Lung (tissue), 12 donors: Measurements from ENCODE around the gene SOAT2. TPM values are rescaled to one million over a fixed set of nuclear protein-coding genes. Genes with fewer than 3 reads are reported as not detected.

Experiments used
- ATAC-seq: fragments of 200-7000 bp; cut with Tn5 transposase; one replicate; pipeline ENCODE4 v1.9.1; 2020; ENCODE audit warnings: moderate number of reproducible peaks; ENCODE audit not compliant: insufficient read depth, low FRiP score
- DNase-seq, 3 donors: peaks; one replicate each; pipeline ENCODE4 v3.0.0-alpha.2; 2013 to 2017
- H3K27ac ChIP-seq, 2 donors: one replicate each; pipeline ENCODE4 v1.5.1; 2013; ENCODE audit warnings: mild to moderate bottlenecking in 2 of 2, moderate library complexity in 2 of 2, control low read depth in 1 of 2, inconsistent platforms in 1 of 2, low read depth in 1 of 2, low read length in 1 of 2
- H3K27me3 ChIP-seq, 3 donors: one replicate each; pipeline ENCODE4 v1.5.1; 2013; ENCODE audit warnings: low read length in 2 of 3; ENCODE audit not compliant: control insufficient read depth in 3 of 3, insufficient read depth in 3 of 3
- H3K36me3 ChIP-seq, 4 donors: one replicate each; pipeline ENCODE4 v1.5.1; 2013; ENCODE audit warnings: low read length in 4 of 4, mild to moderate bottlenecking in 1 of 4, moderate library complexity in 1 of 4; ENCODE audit not compliant: control insufficient read depth in 4 of 4, insufficient read depth in 4 of 4
- H3K4me1 ChIP-seq, 5 donors: one replicate each; pipeline ENCODE4 v1.5.1; 2013; ENCODE audit warnings: low read length in 5 of 5, mild to moderate bottlenecking in 2 of 5, moderate library complexity in 1 of 5; ENCODE audit not compliant: control insufficient read depth in 5 of 5, insufficient read depth in 5 of 5
- H3K4me3 ChIP-seq: one replicate; pipeline ENCODE4 v1.5.1; 2013; ENCODE audit warnings: mild to moderate bottlenecking, control low read depth, moderate library complexity
- H3K9ac ChIP-seq, 2 donors: one replicate each; pipeline ENCODE4 v1.5.1; 2013; ENCODE audit warnings: low read length in 2 of 2, control low read depth in 1 of 2; ENCODE audit not compliant: insufficient read depth in 1 of 2
- H3K9me3 ChIP-seq, 4 donors: one replicate each; pipeline ENCODE4 v1.5.1; 2013; ENCODE audit warnings: low read length in 3 of 4, mild to moderate bottlenecking in 1 of 4, moderate library complexity in 1 of 4; ENCODE audit not compliant: control insufficient read depth in 4 of 4, insufficient read depth in 3 of 4
- WGBS, 2 donors: extraction: QIAGEN DNeasy Blood & Tissue Kit; methylation state at CpG; one replicate each; pipeline ENCODE4 v1.1.7; 2013; 5-methylcytosine and 5-hydroxymethylcytosine counted together
- polyA plus RNA-seq, 2 donors: library from polyadenylated mRNA; stranded (reverse); fragments of 200-250 nt; gene quantifications; one replicate each; pipeline ENCODE4 v1.2.1, GENCODE V29; 2013
- total RNA-seq, 2 donors: library from RNA; depleted of rRNA in 1 of 2; stranded (reverse); fragments of >200 nt in 1 of 2; gene quantifications; one replicate each; pipeline ENCODE4 v1.2.1, GENCODE V29; 2014 to 2021
- TF ChIP-seq, protein P1 (sequence below): IDR thresholded peaks from 2 replicates; pipeline ENCODE4 v1.5.1; 2012; ENCODE audit warnings: mild to moderate bottlenecking; ENCODE audit errors: control extremely low read depth, extremely low read depth
- donor health status: control.
- donor health status: control.
- donor health status: Bipolar disorder and iron deficiency.
- donor health status: healthy.
- donor health status: DM: yes; HTN: yes; CAD: no.

The SOAT2 gene
- total and polyA plus RNA-seq, 4 donors = 0.06 to 0.21 (median 0.10) TPM; not detected in 1

- no peak for DNase-seq
- Histone ChIP-seq H3K4me1 (no peaks in the 10 kb centered on the region), H3K9ac (no peak overlapping the region), H3K27ac (no peak overlapping the region), H3K27me3 (no peaks in the 10 kb centered on the region), H3K9me3 (peaks cover 0 to 3% (median 2%) of the 10 kb centered on the region in 4 donors), H3K4me3 (no peak overlapping the region), H3K36me3 (no peaks in the 10 kb centered on the region)
- ATAC-seq = no peak
- TF ChIP-seq, protein P1, sequence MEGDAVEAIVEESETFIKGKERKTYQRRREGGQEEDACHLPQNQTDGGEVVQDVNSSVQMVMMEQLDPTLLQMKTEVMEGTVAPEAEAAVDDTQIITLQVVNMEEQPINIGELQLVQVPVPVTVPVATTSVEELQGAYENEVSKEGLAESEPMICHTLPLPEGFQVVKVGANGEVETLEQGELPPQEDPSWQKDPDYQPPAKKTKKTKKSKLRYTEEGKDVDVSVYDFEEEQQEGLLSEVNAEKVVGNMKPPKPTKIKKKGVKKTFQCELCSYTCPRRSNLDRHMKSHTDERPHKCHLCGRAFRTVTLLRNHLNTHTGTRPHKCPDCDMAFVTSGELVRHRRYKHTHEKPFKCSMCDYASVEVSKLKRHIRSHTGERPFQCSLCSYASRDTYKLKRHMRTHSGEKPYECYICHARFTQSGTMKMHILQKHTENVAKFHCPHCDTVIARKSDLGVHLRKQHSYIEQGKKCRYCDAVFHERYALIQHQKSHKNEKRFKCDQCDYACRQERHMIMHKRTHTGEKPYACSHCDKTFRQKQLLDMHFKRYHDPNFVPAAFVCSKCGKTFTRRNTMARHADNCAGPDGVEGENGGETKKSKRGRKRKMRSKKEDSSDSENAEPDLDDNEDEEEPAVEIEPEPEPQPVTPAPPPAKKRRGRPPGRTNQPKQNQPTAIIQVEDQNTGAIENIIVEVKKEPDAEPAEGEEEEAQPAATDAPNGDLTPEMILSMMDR = no peak
- 96 to 98% methylated on average over 3 of the region's 3 CpGs for WGBS, 2 donors
These were observed 30.4 kb downstream of the SOAT2 start for GRCh38 chr12:53133722-53134121.

GRCh38 chr12:53143355-53143754 lies 40.1 kb downstream of the SOAT2 start:
- Histone ChIP-seq H3K4me1 (no peaks in the 10 kb centered on the region), H3K9me3 (no peaks in the 10 kb centered on the region), H3K36me3 (no peaks in the 10 kb centered on the region), H3K4me3 (no peak overlapping the region), H3K27me3 (no peaks in the 10 kb centered on the region), H3K9ac (no peak overlapping the region), H3K27ac (no peak overlapping the region)
- WGBS, 2 donors = 87% methylated on average over 4 of the region's 4 CpGs
- no peak for ATAC-seq
- TF ChIP-seq, protein P1 = no peak
- DNase-seq = no peak

DNA sequence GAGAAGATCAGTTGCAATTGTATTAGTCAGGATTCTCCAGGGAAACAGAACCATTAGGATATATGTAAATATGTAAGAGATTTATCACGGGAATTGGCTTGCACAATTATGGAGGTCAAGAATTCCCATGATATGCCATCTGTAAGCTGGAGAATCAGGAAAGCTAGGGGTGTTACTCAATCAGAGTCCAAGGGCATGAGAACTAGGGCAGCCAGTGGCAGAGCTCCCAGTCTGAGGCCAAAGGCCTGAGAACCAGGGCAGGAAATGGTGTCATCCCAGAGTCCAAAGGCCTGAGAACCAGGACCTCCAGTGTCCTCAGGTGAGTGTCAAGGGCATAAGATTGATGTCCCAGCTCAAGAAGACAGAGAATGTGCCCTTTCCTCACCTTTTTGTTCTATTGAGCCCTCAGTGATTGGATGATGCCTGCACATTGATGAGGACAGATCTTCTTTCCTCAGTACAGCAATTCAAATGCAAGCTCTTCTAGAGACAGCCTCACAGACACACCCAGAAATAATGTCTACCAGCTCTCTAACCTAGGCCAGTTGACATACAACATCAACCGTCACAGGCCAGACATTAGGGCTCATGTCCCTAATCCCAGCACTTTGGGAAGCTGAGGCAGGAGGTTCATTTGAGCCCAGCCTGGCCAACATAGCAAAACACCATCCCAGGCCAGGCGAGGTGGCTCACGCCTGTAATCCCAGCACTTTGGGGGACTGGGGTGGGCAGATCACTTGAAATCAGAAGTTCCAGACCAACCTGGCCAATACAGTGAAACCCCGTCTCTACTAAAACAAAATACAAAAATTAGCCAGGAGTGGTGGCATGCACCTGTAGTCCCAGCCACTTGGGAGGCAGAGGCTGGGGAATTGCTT lies 42.3 kb downstream of the SOAT2 start:
- no peaks in the 10 kb centered on the region for H3K36me3 ChIP-seq
- DNase-seq (no peak), ATAC-seq (no peak)
- no peak overlapping the region for H3K27ac ChIP-seq
- H3K4me1 ChIP-seq = no peaks in the 10 kb centered on the region
- H3K27me3 ChIP-seq = no peaks in the 10 kb centered on the region
- no peaks in the 10 kb centered on the region for H3K9me3 ChIP-seq
- no peak overlapping the region for H3K9ac ChIP-seq
- no peak overlapping the region for H3K4me3 ChIP-seq
- TF ChIP-seq, protein P1 = no peak
- 90 to 92% methylated on average over 5 of the region's 5 CpGs for WGBS, 2 donors
